ENCODE results near the gene SBNO1. TPM values are rescaled to one million over a fixed set of nuclear protein-coding genes. Genes with fewer than 3 reads are reported as not detected.
"Not testable (repeated sequence)": the region's sequence is repeated elsewhere in the genome, so short reads cannot be mapped to it uniquely, and the experiment has no call there.

The SBNO1 gene
- polyA plus RNA-seq = 1 to 10 TPM; 4.1 to 4.8 TPM

DNA sequence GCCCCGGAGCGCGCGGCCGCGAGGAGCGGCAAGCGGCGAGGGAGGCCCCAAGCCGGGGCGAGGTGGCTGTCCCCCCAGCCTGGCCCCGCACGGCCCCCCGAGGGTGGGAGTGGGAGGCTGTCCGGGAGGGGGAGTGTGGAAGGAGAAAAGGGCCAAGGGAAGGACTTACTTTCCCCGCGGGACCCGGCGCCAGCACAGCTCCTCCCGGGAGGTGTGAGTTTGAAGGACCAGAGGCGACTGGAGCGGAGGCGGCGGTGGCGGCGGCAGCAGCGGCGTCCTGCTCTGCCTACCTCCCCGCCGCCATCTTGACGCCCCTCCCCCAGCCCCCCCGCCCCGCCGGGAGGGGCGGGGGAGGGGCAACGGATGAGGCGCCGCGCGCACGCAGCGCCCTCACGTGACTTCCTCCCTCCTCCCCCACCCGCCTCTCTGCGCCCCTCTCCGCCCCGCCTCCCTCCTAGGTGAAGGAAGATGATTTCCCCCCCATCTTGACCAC is at the start of gene SBNO1:
Gene SBNO1, minus strand, starts transcription at position 316 of the 493 bp plus-strand sequence. CDS start 14,406 bp downstream, outside the sequence.
- Histone ChIP-seq H3K4me3 (ENCODE audit: low read depth in 1 of 2, low read length in 2 of 2) (peak within 1 kb of the TSS; percentile 82 to 93), H3K27ac (ENCODE audit: low read depth in 2 of 2, low read length in 1 of 2) (peak within 1 kb of the TSS; percentile 95 to 100), H3K36me3 (ENCODE audit: control insufficient read depth in 2 of 2, insufficient read depth in 2 of 2, low read length in 1 of 2) (no peaks in the 10 kb centered on the region), H3K9me3 (ENCODE audit: control insufficient read depth in 2 of 2, insufficient read depth in 1 of 2, low read depth in 1 of 2, low read length in 1 of 2) (no peaks in the 10 kb centered on the region), H3K27me3 (ENCODE audit: control insufficient read depth in 1 of 2, insufficient read depth in 2 of 2, low read length in 2 of 2) (no peaks in the 10 kb centered on the region), H3K4me1 (ENCODE audit: control insufficient read depth in 2 of 2, insufficient read depth in 2 of 2, low read length in 1 of 2) (peaks cover 0 to 2% of the 10 kb centered on the region in 2 donors)
- 0 to 1% methylated on average over 27 to 43 of the region's 47 CpGs for WGBS, 2 donors

DNA sequence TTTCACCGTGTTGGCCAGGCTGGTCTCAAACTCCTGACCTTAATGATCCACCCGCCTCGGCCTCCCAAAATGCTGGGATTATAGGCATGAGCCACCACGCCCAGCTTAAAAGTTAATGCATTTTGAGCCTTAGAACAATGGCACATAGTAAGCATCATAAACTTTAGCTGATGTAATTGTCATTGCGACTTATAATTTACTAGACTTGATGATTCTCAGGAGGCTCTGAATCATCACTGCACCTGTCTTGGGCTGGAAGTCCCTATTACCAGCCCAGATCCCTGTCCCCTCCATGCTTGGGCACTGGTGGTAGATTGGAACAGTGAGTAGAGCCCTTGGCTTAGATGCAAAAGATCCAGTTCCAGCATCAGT is 45.4 kb upstream of the SBNO1 start:
- WGBS, 2 donors = 76 to 88% methylated on average over 5 of the region's 5 CpGs
- H3K4me1 ChIP-seq (ENCODE audit: control insufficient read depth in 2 of 2, insufficient read depth in 2 of 2, low read length in 1 of 2) = no peaks in the 10 kb centered on the region
- peaks cover 0 to 18% of the 10 kb centered on the region in 2 donors for H3K36me3 ChIP-seq (ENCODE audit: control insufficient read depth in 2 of 2, insufficient read depth in 2 of 2, low read length in 1 of 2)
- no peaks in the 10 kb centered on the region for H3K9me3 ChIP-seq (ENCODE audit: control insufficient read depth in 2 of 2, insufficient read depth in 1 of 2, low read depth in 1 of 2, low read length in 1 of 2)
- peak overlapping the region in 1 of 2 donors; percentile 7 for H3K27ac ChIP-seq (ENCODE audit: low read depth in 2 of 2, low read length in 1 of 2)
- H3K4me3 ChIP-seq (ENCODE audit: low read depth in 1 of 2, low read length in 2 of 2) = no peak overlapping the region
- H3K27me3 ChIP-seq (ENCODE audit: control insufficient read depth in 1 of 2, insufficient read depth in 2 of 2, low read length in 2 of 2) = no peaks in the 10 kb centered on the region

- not testable (repeated sequence) for H3K9me3 ChIP-seq (ENCODE audit: control insufficient read depth in 2 of 2, insufficient read depth in 1 of 2, low read depth in 1 of 2, low read length in 1 of 2); H3K27me3 ChIP-seq (ENCODE audit: control insufficient read depth in 1 of 2, insufficient read depth in 2 of 2, low read length in 2 of 2); H3K4me1 ChIP-seq (ENCODE audit: control insufficient read depth in 2 of 2, insufficient read depth in 2 of 2, low read length in 1 of 2); H3K4me3 ChIP-seq (ENCODE audit: low read depth in 1 of 2, low read length in 2 of 2); H3K27ac ChIP-seq (ENCODE audit: low read depth in 2 of 2, low read length in 1 of 2)
- 85 to 87% methylated on average over 11 of the region's 11 CpGs for WGBS, 2 donors
- H3K36me3 ChIP-seq (ENCODE audit: control insufficient read depth in 2 of 2, insufficient read depth in 2 of 2, low read length in 1 of 2) = peaks cover 2 to 21% of the 10 kb centered on the region in 2 donors
Measured at GRCh38 chr12:123409284-123410040, 44.8 kb upstream of the SBNO1 start.

DNA sequence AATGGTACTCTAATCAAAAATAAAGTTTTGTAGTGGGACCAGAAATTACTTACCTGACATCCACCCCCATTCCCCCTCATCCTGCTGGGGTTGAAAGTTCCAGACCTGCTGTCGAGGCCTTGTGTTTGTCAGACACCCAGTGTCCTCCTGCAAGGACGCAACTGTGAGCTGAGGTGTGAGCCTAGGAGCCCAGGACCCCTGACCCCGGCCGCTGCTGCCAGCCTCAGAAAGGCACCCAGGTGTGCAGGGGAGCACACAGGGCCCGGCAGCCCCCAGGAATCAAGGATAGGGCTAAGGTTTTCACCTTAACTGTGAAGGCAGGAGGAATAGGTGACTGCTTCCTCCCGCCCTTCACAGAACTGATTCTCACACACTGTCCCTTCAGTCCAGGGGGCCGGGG is 44.0 kb upstream of the SBNO1 start:
- not testable (repeated sequence) for H3K9me3 ChIP-seq (ENCODE audit: control insufficient read depth in 2 of 2, insufficient read depth in 1 of 2, low read depth in 1 of 2, low read length in 1 of 2); H3K4me1 ChIP-seq (ENCODE audit: control insufficient read depth in 2 of 2, insufficient read depth in 2 of 2, low read length in 1 of 2); H3K4me3 ChIP-seq (ENCODE audit: low read depth in 1 of 2, low read length in 2 of 2); H3K27ac ChIP-seq (ENCODE audit: low read depth in 2 of 2, low read length in 1 of 2); H3K27me3 ChIP-seq (ENCODE audit: control insufficient read depth in 1 of 2, insufficient read depth in 2 of 2, low read length in 2 of 2)
- peaks cover 7 to 25% of the 10 kb centered on the region in 2 donors for H3K36me3 ChIP-seq (ENCODE audit: control insufficient read depth in 2 of 2, insufficient read depth in 2 of 2, low read length in 1 of 2)
- 94 to 97% methylated on average over 7 of the region's 7 CpGs for WGBS, 2 donors

GRCh38 chr12:123407934-123408333 is 43.3 kb upstream of the SBNO1 start:
- H3K9me3 ChIP-seq (ENCODE audit: control insufficient read depth in 2 of 2, insufficient read depth in 1 of 2, low read depth in 1 of 2, low read length in 1 of 2); H3K27me3 ChIP-seq (ENCODE audit: control insufficient read depth in 1 of 2, insufficient read depth in 2 of 2, low read length in 2 of 2); H3K4me3 ChIP-seq (ENCODE audit: low read depth in 1 of 2, low read length in 2 of 2); H3K4me1 ChIP-seq (ENCODE audit: control insufficient read depth in 2 of 2, insufficient read depth in 2 of 2, low read length in 1 of 2); H3K27ac ChIP-seq (ENCODE audit: low read depth in 2 of 2, low read length in 1 of 2): not testable (repeated sequence)
- H3K36me3 ChIP-seq (ENCODE audit: control insufficient read depth in 2 of 2, insufficient read depth in 2 of 2, low read length in 1 of 2) = peaks cover 7 to 32% of the 10 kb centered on the region in 2 donors
- WGBS, 2 donors = 65 to 70% methylated on average over 12 to 14 of the region's 15 CpGs

DNA sequence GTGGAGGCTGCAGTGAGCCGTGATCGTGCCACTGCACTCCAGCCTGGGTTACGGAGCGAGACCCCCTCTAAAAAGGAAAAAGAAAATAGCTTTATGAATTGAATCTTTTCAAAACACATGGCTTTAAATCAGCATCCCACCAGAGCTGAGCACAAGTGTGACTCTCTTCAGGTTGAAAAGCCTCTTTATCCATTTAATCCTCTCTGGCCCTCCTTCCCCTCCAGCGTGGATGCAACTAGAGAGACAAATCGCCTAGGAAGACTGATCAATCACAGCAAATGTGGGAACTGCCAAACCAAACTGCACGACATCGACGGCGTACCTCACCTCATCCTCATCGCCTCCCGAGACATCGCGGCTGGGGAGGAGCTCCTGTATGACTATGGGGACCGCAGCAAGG is 42.6 kb upstream of the SBNO1 start:
- H3K9me3 ChIP-seq (ENCODE audit: control insufficient read depth in 2 of 2, insufficient read depth in 1 of 2, low read depth in 1 of 2, low read length in 1 of 2); H3K27ac ChIP-seq (ENCODE audit: low read depth in 2 of 2, low read length in 1 of 2); H3K27me3 ChIP-seq (ENCODE audit: control insufficient read depth in 1 of 2, insufficient read depth in 2 of 2, low read length in 2 of 2); H3K4me3 ChIP-seq (ENCODE audit: low read depth in 1 of 2, low read length in 2 of 2); H3K4me1 ChIP-seq (ENCODE audit: control insufficient read depth in 2 of 2, insufficient read depth in 2 of 2, low read length in 1 of 2): not testable (repeated sequence)
- H3K36me3 ChIP-seq (ENCODE audit: control insufficient read depth in 2 of 2, insufficient read depth in 2 of 2, low read length in 1 of 2) = peaks cover 7 to 37% of the 10 kb centered on the region in 2 donors
- 91 to 94% methylated on average over 11 to 15 of the region's 15 CpGs for whole genome bisulfite sequencing, 2 donors

- Histone ChIP-seq H3K27ac (ENCODE audit: low read depth in 2 of 2, low read length in 1 of 2) (no peak overlapping the region), H3K36me3 (ENCODE audit: control insufficient read depth in 2 of 2, insufficient read depth in 2 of 2, low read length in 1 of 2) (peaks cover 7 to 39% of the 10 kb centered on the region in 2 donors), H3K4me1 (ENCODE audit: control insufficient read depth in 2 of 2, insufficient read depth in 2 of 2, low read length in 1 of 2) (peaks cover 0 to 3% of the 10 kb centered on the region in 2 donors), H3K27me3 (ENCODE audit: control insufficient read depth in 1 of 2, insufficient read depth in 2 of 2, low read length in 2 of 2) (no peaks in the 10 kb centered on the region), H3K9me3 (ENCODE audit: control insufficient read depth in 2 of 2, insufficient read depth in 1 of 2, low read depth in 1 of 2, low read length in 1 of 2) (no peaks in the 10 kb centered on the region), H3K4me3 (ENCODE audit: low read depth in 1 of 2, low read length in 2 of 2) (no peak overlapping the region)
- 88 to 90% methylated on average over 9 of the region's 9 CpGs for WGBS, 2 donors
Measured at GRCh38 chr12:123404581-123404980, 39.9 kb upstream of the SBNO1 start.

DNA sequence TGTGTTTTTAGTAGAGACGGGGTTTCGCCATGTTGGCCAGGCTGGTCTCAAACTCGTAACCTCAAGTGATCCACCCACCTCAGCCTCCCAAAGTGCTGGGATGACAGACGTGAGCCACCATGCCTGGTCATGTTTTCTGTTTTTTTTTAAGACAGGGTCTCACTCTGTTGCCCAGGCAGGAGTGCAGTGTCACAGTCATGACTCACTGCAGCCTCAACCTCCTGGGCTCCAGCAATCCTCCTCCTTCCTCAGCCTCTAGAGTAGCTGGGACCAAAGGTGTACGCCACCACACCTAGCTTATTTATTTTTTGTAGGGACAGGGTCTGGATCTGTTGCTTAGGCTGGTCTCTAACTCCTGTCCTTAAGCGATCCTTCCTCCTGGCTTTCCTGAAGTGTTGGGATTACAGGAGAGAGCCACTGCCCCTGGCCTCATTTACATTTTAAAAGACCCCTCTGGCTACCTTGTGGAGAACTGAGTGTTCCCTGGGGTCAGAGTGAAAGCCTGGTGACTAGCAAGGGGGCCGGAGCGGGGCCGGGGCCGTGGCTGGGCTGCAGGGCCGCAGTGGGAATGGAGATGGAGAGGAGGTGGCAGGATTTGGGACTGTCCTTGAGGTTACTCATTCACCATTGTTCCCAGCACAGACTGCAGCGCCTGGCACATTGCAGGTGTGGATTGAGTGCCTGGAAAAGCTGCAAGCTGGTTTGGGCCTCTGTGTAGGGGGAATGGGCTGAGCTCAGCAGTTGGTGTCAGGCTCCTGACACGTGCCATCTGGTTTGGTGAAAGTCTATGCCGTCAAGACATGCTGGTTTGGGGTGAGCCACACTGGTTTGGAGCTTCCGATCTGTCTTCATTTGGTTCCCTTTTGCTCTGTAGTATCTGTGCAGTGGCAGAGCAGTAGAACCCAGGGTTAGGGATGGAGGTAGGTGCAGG is 37.4 kb upstream of the SBNO1 start:
- WGBS, 2 donors = 81 to 83% methylated on average over 15 of the region's 15 CpGs
- Histone ChIP-seq H3K27ac (ENCODE audit: low read depth in 2 of 2, low read length in 1 of 2) (no peak overlapping the region), H3K27me3 (ENCODE audit: control insufficient read depth in 1 of 2, insufficient read depth in 2 of 2, low read length in 2 of 2) (no peaks in the 10 kb centered on the region), H3K36me3 (ENCODE audit: control insufficient read depth in 2 of 2, insufficient read depth in 2 of 2, low read length in 1 of 2) (peaks cover 9 to 41% of the 10 kb centered on the region in 2 donors), H3K4me3 (ENCODE audit: low read depth in 1 of 2, low read length in 2 of 2) (no peak overlapping the region), H3K4me1 (ENCODE audit: control insufficient read depth in 2 of 2, insufficient read depth in 2 of 2, low read length in 1 of 2) (peaks cover 4 to 8% of the 10 kb centered on the region in 2 donors), H3K9me3 (ENCODE audit: control insufficient read depth in 2 of 2, insufficient read depth in 1 of 2, low read depth in 1 of 2, low read length in 1 of 2) (no peaks in the 10 kb centered on the region)

- 79 to 80% methylated on average over 6 of the region's 6 CpGs for WGBS, 2 donors
- Histone ChIP-seq H3K27ac (ENCODE audit: low read depth in 2 of 2, low read length in 1 of 2) (peak overlapping the region; percentile 43 to 48), H3K4me3 (ENCODE audit: low read depth in 1 of 2, low read length in 2 of 2) (no peak overlapping the region), H3K27me3 (ENCODE audit: control insufficient read depth in 1 of 2, insufficient read depth in 2 of 2, low read length in 2 of 2) (no peaks in the 10 kb centered on the region), H3K9me3 (ENCODE audit: control insufficient read depth in 2 of 2, insufficient read depth in 1 of 2, low read depth in 1 of 2, low read length in 1 of 2) (no peaks in the 10 kb centered on the region), H3K36me3 (ENCODE audit: control insufficient read depth in 2 of 2, insufficient read depth in 2 of 2, low read length in 1 of 2) (peaks cover 15 to 51% of the 10 kb centered on the region in 2 donors), H3K4me1 (ENCODE audit: control insufficient read depth in 2 of 2, insufficient read depth in 2 of 2, low read length in 1 of 2) (peaks cover 4 to 8% of the 10 kb centered on the region in 2 donors)
Measured at GRCh38 chr12:123399255-123399617, 34.6 kb upstream of the SBNO1 start.
